ENCODE results near the gene LBHD1. TPM values are rescaled to one million over a fixed set of nuclear protein-coding genes. Genes with fewer than 3 reads are reported as not detected.
A peak's percentile ranks its signal among the peaks of the same experiment; 100 is the strongest.

The LBHD1 gene
- total and polyA plus RNA-seq, 2 of the 13 experiments (the other 11 are each of a cell fraction or from before 2014, with no cell fraction given): 3.2 to 3.7 TPM

GRCh38 chr11:62705880-62706849 lies 34.1 kb upstream of the LBHD1 start (continued):
- no peak for TF ChIP-seq HNF4A (CRISPR knock-in tag; IDR thresholded peaks at IDR 0.05)
- TF ChIP-seq ZNF468 (CRISPR knock-in tag; IDR thresholded peaks at IDR 0.05): no peak
- TF ChIP-seq ZNF761 (CRISPR knock-in tag; conservative IDR thresholded peaks at IDR 0.05): no peak
- 0 out of 2 replicates have a peak, but pooled peaks have one; percentile 36 for TF ChIP-seq ERF (CRISPR knock-in tag; IDR thresholded peaks at IDR 0.05)
- TF ChIP-seq MIER3 (CRISPR knock-in tag; IDR thresholded peaks at IDR 0.05; ENCODE audit: borderline replicate concordance): no peak
- TF ChIP-seq NPAS2 (CRISPR knock-in tag; IDR thresholded peaks at IDR 0.05; ENCODE audit: borderline replicate concordance): no peak
- TF ChIP-seq CREM (IDR thresholded peaks at IDR 0.05): no peak
- TF ChIP-seq CREM (CRISPR knock-in tag; IDR thresholded peaks at IDR 0.05): no peak
- no peak for TF ChIP-seq ZNF543 (CRISPR knock-in tag; IDR thresholded peaks at IDR 0.05)
- 0 out of 2 replicates have a peak, but pooled peaks have one; percentile 26 for TF ChIP-seq CREB1 (IDR thresholded peaks at IDR 0.05)
- TF ChIP-seq CREB1 (CRISPR knock-in tag; IDR thresholded peaks at IDR 0.05): no peak
- TF ChIP-seq XBP1 (CRISPR knock-in tag; IDR thresholded peaks at IDR 0.05): no peak
- TF ChIP-seq, protein P1, sequence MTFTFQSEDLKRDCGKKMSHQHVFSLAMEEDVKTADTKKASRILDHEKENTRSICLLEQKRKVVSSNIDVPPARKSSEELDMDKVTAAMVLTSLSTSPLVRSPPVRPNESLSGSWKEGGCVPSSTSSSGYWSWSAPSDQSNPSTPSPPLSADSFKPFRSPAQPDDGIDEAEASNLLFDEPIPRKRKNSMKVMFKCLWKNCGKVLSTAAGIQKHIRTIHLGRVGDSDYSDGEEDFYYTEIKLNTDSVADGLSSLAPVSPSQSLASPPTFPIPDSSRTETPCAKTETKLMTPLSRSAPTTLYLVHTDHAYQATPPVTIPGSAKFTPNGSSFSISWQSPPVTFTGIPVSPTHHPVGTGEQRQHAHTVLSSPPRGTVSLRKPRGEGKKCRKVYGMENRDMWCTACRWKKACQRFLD (CRISPR knock-in tag; IDR thresholded peaks at IDR 0.05; ENCODE audit: borderline replicate concordance): no peak
- TF ChIP-seq CBFB (CRISPR knock-in tag; IDR thresholded peaks at IDR 0.05): no peak
- no peak for TF ChIP-seq DNMT1 (CRISPR knock-in tag; IDR thresholded peaks at IDR 0.05)
- peak; percentile 69 for TF ChIP-seq THAP11 (CRISPR knock-in tag; IDR thresholded peaks at IDR 0.05)
- TF ChIP-seq WIZ (CRISPR knock-in tag; IDR thresholded peaks at IDR 0.05): no peak
- peak; percentile 100 for TF ChIP-seq KDM2A (CRISPR knock-in tag; IDR thresholded peaks at IDR 0.05; ENCODE audit: borderline replicate concordance, low read depth)
- TF ChIP-seq, protein P2, sequence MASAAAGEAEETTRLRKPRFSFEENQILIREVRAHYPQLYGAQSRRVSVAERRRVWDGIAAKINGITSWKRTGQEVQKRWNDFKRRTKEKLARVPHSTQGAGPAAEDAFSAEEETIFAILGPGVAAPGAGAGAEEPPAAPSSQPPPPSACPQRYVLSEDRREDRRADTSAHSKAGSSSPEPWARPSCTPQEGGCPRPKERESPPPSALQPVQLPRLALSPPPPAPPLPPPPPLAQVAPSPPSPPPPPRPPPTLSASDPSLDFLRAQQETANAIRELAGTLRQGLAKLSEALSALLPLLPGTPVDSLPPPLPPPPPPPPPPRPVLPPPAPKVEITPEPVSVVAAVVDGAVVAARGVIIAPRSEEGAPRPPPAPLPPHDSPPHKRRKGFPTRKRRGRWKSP (CRISPR knock-in tag; IDR thresholded peaks at IDR 0.05): no peak
- TF ChIP-seq EED (CRISPR knock-in tag; IDR thresholded peaks at IDR 0.05): no peak
- TF ChIP-seq, protein P3, sequence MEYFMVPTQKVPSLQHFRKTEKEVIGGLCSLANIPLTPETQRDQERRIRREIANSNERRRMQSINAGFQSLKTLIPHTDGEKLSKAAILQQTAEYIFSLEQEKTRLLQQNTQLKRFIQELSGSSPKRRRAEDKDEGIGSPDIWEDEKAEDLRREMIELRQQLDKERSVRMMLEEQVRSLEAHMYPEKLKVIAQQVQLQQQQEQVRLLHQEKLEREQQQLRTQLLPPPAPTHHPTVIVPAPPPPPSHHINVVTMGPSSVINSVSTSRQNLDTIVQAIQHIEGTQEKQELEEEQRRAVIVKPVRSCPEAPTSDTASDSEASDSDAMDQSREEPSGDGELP (IDR thresholded peaks at IDR 0.05; ENCODE audit: borderline replicate concordance, low read depth): no peak
- TF ChIP-seq ZNF274 (CRISPR knock-in tag; IDR thresholded peaks at IDR 0.05): no peak
- no peak for TF ChIP-seq PCBP2 (optimal IDR thresholded peaks at IDR 0.05; ENCODE audit: low read depth, low read length, poor library complexity, severe bottlenecking)
- TF ChIP-seq, protein P4, sequence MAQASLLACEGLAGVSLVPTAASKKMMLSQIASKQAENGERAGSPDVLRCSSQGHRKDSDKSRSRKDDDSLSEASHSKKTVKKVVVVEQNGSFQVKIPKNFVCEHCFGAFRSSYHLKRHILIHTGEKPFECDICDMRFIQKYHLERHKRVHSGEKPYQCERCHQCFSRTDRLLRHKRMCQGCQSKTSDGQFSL (CRISPR knock-in tag; IDR thresholded peaks at IDR 0.05): no peak
- no peak for TF ChIP-seq ZFP36 (IDR thresholded peaks at IDR 0.05; ENCODE audit: borderline replicate concordance, low read depth, low read length, partially characterized antibody)

All from HepG2 (cell line).